ENCODE results near the gene ALKBH6.

Gene ALKBH6

GRCh38 chr19:36030264-36031148, 16.5 kb upstream of the ALKBH6 start:
- DNase-seq (ENCODE audit: low read depth), result no peak

GRCh38 chr19:36028313-36029041, 14.5 kb upstream of the ALKBH6 start:
- no peak for DNase-seq (ENCODE audit: low read depth)

GRCh38 chr19:36027696-36028095, 13.7 kb upstream of the ALKBH6 start:
- no peak for DNase-seq (ENCODE audit: low read depth)

- DNase-seq (ENCODE audit: low read depth), result no peak
Observed at GRCh38 chr19:36026091-36026876, 12.3 kb upstream of the ALKBH6 start.

- no peak for DNase-seq (ENCODE audit: low read depth)
Observed at GRCh38 chr19:36025541-36025940, 11.5 kb upstream of the ALKBH6 start.

GRCh38 chr19:36023432-36023831, 9.4 kb upstream of the ALKBH6 start:
- DNase-seq (ENCODE audit: low read depth), result no peak

GRCh38 chr19:36019061-36019670, 5.2 kb upstream of the ALKBH6 start:
- DNase-seq (ENCODE audit: low read depth), result no peak

- DNase-seq (ENCODE audit: low read depth), result no peak
Observed at GRCh38 chr19:36013280-36014011, 567 bp downstream of the ALKBH6 start.

GRCh38 chr19:36010402-36010801, 3.6 kb downstream of the ALKBH6 start:
- DNase-seq (ENCODE audit: low read depth), result no peak

- no peak for DNase-seq (ENCODE audit: low read depth)
Observed at GRCh38 chr19:36009633-36010379, 4.2 kb downstream of the ALKBH6 start.

GRCh38 chr19:36009220-36009619, 4.8 kb downstream of the ALKBH6 start:
- DNase-seq (ENCODE audit: low read depth), result no peak

- no peak for DNase-seq (ENCODE audit: low read depth)
Observed at GRCh38 chr19:36008336-36008978, 5.6 kb downstream of the ALKBH6 start, which contains the start of gene SYNE4. Gene SYNE4, minus strand, starts transcription at chr19:36008813. Its CDS starts 132 bp downstream, at chr19:36008681.

GRCh38 chr19:36006955-36007354, 7.1 kb downstream of the ALKBH6 start:
- DNase-seq (ENCODE audit: low read depth), result no peak

- no peak for DNase-seq (ENCODE audit: low read depth)
Observed at GRCh38 chr19:36003284-36003683, 10.7 kb downstream of the ALKBH6 start.

GRCh38 chr19:36001605-36002004, 12.4 kb downstream of the ALKBH6 start:
- DNase-seq (ENCODE audit: low read depth), result no peak

GRCh38 chr19:35996777-35997176, 17.2 kb downstream of the ALKBH6 start:
- no peak for DNase-seq (ENCODE audit: low read depth)

GRCh38 chr19:35995048-35995993, 18.7 kb downstream of the ALKBH6 start, which contains the start of gene SDHAF1:
Gene SDHAF1, plus strand, starts transcription at chr19:35995188. Its CDS starts 87 bp downstream, at chr19:35995275.
- DNase-seq (ENCODE audit: low read depth), result peak; percentile 97

- no peak for DNase-seq (ENCODE audit: low read depth)
Observed at GRCh38 chr19:35993923-35994598, 20.0 kb downstream of the ALKBH6 start.

All from HS-27A (cell line).